Progenitor cell of endocrine pancreas (in vitro differentiated cells): ENCODE results near the gene ADIPOQ. TPM values are rescaled to one million over a fixed set of nuclear protein-coding genes. Genes with fewer than 3 reads are reported as not detected.
"Not testable (repeated sequence)": the region's sequence is repeated elsewhere in the genome, so short reads cannot be mapped to it uniquely, and the experiment has no call there.

Source experiments
- DNase-seq: peaks from one replicate; pipeline ENCODE4 v3.0.0; 2021; ENCODE audit warnings: low spot score; ENCODE audit not compliant: unreplicated experiment
- H3K27ac Mint-ChIP-seq: 2 replicates; pipeline ENCODE4 v1.8.0; 2021; ENCODE audit warnings: mild to moderate bottlenecking, moderate library complexity, mixed read lengths
- H3K27me3 Mint-ChIP-seq: 2 replicates; pipeline ENCODE4 v1.8.0; 2021; ENCODE audit warnings: mixed read lengths
- H3K36me3 Mint-ChIP-seq: 2 replicates; pipeline ENCODE4 v1.8.0; 2022; ENCODE audit warnings: mixed read lengths; ENCODE audit not compliant: insufficient read depth
- H3K4me1 Mint-ChIP-seq: 2 replicates; pipeline ENCODE4 v1.8.0; 2021; ENCODE audit warnings: low read depth, mixed read lengths
- H3K4me3 Mint-ChIP-seq: 2 replicates; pipeline ENCODE4 v1.8.0; 2021; ENCODE audit warnings: low read depth, mild to moderate bottlenecking, moderate library complexity, mixed read lengths
- H3K9me3 Mint-ChIP-seq: 2 replicates; pipeline ENCODE4 v1.8.0; 2021; ENCODE audit warnings: low read depth, mixed read lengths
- CTCF ChIP-seq: fragments of 200-600 bp; sonication (generic); IDR thresholded peaks from one replicate; pipeline ENCODE4 v1.5.0; 2021; ENCODE audit warnings: antibody characterized with exemption, mild to moderate bottlenecking; ENCODE audit not compliant: unreplicated experiment
- total RNA-seq: library from RNA; stranded (reverse); gene quantifications from 2 replicates; pipeline ENCODE4 v1.2.1, GENCODE V29; 2021

ADIPOQ gene
- total RNA-seq, 1 donor from 2014 or later, result not detected

- peaks cover 4% of the 10 kb centered on the region for H3K4me1 Mint-ChIP-seq
- peaks cover 1% of the 10 kb centered on the region for H3K36me3 Mint-ChIP-seq
- H3K27ac Mint-ChIP-seq, result no peak overlapping the region
- DNase-seq, result no peak
- H3K9me3 Mint-ChIP-seq, result peaks cover 33% of the 10 kb centered on the region
- TF ChIP-seq CTCF, result no peak
- H3K27me3 Mint-ChIP-seq, result no peaks in the 10 kb centered on the region
- no peak overlapping the region for H3K4me3 Mint-ChIP-seq
These were observed 60.2 kb downstream of the ADIPOQ start for GRCh38 chr3:186902713-186903112.

- H3K36me3 Mint-ChIP-seq, H3K4me3 Mint-ChIP-seq, H3K4me1 Mint-ChIP-seq, H3K27ac Mint-ChIP-seq, H3K27me3 Mint-ChIP-seq, DNase-seq: not testable (repeated sequence)
- peaks cover 35% of the 10 kb centered on the region for H3K9me3 Mint-ChIP-seq
These were observed 61.2 kb downstream of the ADIPOQ start for GRCh38 chr3:186903676-186904075.

GRCh38 chr3:186907075-186907474, 64.6 kb downstream of the ADIPOQ start:
- H3K27ac Mint-ChIP-seq, H3K4me1 Mint-ChIP-seq, DNase-seq, H3K4me3 Mint-ChIP-seq, H3K36me3 Mint-ChIP-seq, H3K27me3 Mint-ChIP-seq: not testable (repeated sequence)
- H3K9me3 Mint-ChIP-seq, result peaks cover 35% of the 10 kb centered on the region

Other genes starting within 250 kb of the ADIPOQ start
- 0.19 and 0.27 TPM in 2 replicates for gene AHSG, start 229.7 kb upstream of the ADIPOQ start, total RNA-seq
- not detected in 2 replicates for gene FETUB, start 202.3 kb upstream of the ADIPOQ start, total RNA-seq
- gene HRG, start 176.7 kb upstream of the ADIPOQ start, total RNA-seq, result not detected in 2 replicates
- not detected in 2 replicates for gene KNG1, start 125.4 kb upstream of the ADIPOQ start, total RNA-seq
- 498 and 504 TPM in 2 replicates for gene EIF4A2, start 59.1 kb upstream of the ADIPOQ start, total RNA-seq
- gene RFC4, start 36.2 kb upstream of the ADIPOQ start, total RNA-seq, result 51.3 and 54.3 TPM in 2 replicates
- 74.0 and 80.7 TPM in 2 replicates for gene ST6GAL1, start 87.8 kb downstream of the ADIPOQ start, total RNA-seq